GM21390 (cell line): ENCODE results near the gene CDKL1.
"Not testable (repeated sequence)": the region's sequence is repeated elsewhere in the genome, so short reads cannot be mapped to it uniquely, and the experiment has no call there.

Experiments used
- ATAC-seq: cut with Tn5 transposase; IDR thresholded peaks from one replicate; pipeline ENCODE4 v1.9.1; 2021; ENCODE audit not compliant: unreplicated experiment

Gene CDKL1

DNA sequence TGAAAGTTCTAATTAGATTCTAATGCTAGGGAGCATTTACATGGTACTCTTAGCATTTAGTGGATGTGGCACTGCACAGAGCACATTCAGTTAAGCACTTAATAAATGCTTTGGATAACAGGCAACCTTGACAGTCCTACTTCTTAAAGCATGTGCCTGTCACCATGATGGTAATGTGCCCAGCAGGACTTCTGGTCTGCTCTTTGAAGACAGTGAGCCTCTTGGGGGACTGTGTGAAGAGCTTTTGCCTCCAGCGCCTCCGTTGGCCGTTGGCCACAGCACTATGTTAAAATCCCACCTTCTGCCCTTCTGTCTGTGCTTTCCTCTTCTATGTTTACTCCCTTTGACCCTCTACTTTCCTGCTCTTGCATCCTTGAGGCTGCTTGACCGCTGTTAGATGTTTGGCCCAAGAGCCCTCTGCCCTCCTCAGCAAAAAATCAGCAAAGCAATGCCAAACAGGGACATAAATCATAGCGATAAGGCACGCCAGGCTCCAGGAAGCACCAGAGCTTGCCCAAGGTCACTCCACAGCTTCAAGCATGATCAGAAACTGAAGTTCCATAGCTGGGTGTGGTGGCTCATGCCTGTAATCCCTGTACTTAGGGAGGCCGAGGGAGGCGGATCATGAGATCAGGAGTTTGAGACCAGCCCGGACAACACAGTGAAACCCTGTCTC, 8.3 kb downstream of the CDKL1 start:
- no peak for ATAC-seq

DNA sequence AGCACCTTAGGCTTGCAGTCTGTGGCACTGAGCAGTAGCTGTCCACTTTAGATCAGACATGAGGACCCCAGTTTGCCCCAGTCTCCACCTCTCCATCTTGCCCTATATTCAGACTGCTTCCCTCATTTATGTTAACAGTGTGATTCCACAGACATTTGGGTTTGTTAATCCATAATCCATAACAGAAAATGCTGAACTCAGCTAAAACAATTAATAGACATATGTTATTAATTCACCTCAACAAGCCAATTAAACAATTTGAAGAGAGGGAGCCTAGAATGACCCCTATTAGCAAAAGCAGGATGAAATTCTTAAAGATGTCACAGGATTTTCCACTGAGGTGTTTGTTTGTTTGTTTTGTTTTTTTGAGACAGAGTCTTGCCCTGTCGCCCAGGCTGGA, 9.1 kb downstream of the CDKL1 start:
- ATAC-seq: no peak

GRCh38 chr14:50383618-50384225, 13.0 kb downstream of the CDKL1 start:
- no peak for ATAC-seq

DNA sequence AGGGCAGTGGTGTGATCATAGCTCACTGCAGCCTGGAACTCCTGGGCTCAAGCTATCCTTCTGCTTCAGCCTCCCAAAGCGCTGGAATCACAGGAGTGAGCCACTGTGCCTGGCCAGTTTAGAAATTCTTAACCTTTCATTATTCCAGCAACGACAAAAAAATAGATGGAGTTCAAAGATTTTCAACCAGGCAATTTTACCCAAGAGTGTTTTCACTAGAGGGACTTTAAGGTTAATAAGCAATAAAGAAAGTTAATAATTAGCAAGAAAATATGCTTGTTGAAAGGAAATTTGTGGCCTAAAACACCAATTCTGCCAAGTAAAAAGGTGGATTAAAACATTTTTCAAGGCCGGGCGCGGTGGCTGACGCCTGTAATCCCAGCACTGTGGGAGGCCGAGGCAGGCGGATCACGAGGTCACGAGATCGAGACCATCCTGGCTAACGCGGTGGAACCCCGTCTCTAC, 14.8 kb downstream of the CDKL1 start:
- no peak for ATAC-seq

DNA sequence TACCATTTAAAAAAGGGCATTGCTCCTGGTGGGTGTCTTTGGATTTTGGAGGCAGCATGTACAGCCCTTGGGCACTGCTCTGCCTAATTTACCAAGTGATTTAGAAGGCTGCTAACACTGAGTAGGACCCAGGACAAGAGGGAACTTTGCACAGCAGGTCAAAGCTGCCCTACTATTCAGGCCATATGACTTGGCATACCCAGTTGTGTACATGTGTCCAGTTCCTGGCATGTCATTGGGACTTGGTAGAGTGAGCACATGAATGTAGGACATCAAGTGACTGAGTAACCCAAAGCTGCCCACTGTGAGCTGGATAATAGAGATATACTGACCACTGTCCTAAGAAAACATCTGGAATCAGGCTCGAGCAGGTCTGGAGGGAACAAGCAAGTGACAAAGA, 15.7 kb downstream of the CDKL1 start:
- ATAC-seq: no peak

- no peak for ATAC-seq
These were observed 16.2 kb downstream of the CDKL1 start for GRCh38 chr14:50380455-50380854.

DNA sequence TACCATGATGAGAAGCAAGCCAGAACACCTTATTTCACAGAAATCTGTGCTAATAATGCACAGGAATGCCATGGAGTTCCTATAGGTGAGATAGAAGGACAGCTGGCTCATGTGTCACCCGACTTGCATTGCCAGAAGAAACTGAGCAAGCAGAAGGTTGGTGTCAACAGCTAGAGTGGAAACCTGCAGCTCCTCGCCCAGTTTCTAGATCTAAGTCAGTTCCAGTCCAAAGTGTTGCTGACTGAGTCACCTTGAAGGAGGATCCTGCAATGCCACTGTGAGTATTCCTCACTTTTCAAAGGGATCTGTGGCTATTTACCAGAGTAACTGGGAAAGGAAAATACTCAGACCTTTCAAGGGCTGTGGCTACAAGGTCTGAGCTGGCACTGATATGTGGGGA, 17.1 kb downstream of the CDKL1 start:
- no peak for ATAC-seq

GRCh38 chr14:50377550-50378085, 19.1 kb downstream of the CDKL1 start:
- ATAC-seq: no peak

- ATAC-seq: no peak
These were observed 20.9 kb downstream of the CDKL1 start for GRCh38 chr14:50375760-50376159.

DNA sequence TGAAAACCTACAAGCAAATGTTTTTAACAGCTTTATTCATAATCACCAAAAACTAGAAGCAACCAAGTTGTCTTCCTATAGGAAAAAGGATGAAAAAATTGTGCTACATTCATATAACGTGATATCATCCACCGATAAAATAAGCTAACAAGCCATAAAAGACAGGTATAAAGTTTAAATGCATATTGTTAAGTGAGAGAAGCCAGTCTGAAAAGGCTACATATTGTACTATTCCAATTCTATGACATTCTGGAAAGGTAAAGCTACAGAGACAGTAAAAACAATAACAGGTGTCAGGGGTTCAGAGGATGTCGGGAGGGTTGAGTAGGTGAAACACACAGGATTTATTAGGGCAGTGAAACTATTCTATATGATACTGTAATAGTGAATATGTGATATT, 22.7 kb downstream of the CDKL1 start:
- no peak for ATAC-seq

- ATAC-seq: no peak
These were observed 25.1 kb downstream of the CDKL1 start for GRCh38 chr14:50371546-50371945.

DNA sequence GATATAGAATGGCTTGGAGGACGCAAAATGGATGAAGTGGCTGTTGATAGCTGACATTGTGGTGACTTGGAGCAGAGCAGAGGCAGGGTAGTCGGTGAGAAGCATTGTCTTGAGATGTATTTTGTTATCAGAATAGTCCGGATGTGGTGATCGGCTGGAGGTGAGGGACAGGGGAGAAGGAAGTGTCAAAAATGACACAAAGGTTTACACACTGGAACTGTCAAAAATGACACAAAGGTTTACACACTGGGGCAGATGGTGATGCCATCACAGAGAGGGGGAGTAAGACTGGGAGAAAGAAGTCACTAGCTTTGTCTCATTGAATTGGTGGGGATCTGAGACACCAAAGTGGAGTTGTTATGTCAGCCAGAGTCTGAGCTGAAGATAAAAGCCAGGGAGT, 30.1 kb downstream of the CDKL1 start:
- no peak for ATAC-seq

GRCh38 chr14:50366115-50366514, 30.6 kb downstream of the CDKL1 start:
- ATAC-seq: no peak

DNA sequence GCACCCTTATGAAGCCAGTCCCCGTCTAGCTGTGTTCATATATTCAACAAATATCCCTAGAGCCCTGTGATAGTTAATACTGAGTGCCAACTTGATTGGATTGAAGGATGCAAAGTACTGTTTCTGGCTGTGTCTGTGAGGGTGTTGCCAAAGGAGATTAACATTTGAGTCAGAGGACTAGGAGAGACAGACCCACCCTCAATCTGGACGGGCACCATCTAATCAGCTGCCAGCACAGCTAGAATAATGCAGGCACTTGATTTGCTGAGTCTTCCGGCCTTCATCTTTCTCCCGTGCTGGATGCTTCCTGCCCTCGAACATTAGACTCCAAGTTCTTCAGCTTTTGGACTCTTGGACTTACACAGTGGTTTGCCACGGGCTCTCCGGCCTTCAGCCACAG, 31.1 kb downstream of the CDKL1 start:
- not testable (repeated sequence) for ATAC-seq

DNA sequence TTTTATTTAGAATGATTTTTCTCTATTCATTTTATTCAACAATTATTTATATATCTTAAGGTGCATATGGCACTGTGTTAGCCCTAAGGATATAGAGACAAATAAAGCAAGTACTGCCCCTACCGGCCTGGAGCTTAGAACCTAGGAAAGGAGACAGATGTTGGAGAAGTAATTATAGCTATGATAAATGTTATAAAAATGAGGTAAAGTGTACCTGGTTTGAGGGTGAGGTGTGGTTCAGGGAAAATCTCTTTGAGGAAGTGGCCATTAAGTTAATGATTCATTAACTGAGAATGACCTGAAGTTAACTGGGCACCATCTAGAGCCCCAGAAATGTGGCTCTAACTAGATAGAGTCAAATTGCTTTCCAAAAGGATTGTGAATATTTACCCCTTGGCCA, 31.9 kb downstream of the CDKL1 start:
- ATAC-seq: no peak

GRCh38 chr14:50363714-50364111, 33.0 kb downstream of the CDKL1 start:
- peak; percentile 98 for ATAC-seq

DNA sequence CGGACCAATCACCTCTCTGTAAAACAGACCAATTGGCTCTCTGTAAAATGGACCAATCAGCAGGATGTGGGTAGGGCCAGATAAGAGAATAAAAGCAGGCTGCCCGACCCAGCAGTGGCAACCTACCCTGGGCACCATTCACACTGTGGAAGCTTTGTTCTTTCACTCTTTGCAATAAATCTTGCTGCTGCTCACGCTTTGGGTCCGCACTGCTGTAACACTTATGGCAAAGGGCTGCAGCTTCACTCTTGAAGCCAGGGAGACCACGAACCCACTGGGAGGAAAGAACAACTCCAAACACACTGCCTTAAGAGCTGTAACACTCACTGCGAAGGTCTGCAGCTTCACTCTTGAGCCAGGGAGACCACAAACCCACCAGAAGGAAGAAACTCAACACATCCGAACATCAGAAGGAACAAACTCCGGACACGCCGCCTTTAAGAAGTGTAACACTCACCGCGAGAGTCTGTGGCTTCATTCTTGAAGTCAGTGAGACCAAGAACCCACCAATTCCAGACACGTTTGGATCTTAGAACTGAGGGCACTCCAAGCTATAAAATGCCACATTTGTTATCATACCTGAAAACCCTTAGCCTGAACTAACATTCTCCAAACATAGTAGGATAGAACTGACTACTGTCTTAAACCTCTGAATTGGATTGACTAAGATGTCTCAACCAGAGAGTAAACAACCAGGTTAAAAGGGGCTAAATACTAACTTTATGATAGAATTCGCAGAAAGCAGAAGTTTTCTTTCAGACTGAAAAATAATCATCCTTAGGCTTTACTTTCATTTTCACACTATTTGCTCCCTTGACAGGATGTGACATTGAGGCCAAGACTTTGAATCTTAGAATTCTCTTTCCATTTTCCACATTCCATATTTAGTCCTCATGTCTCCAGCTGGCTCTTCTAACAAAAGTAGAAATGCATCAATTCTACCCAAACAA, 33.6 kb downstream of the CDKL1 start:
- no peak for ATAC-seq

DNA sequence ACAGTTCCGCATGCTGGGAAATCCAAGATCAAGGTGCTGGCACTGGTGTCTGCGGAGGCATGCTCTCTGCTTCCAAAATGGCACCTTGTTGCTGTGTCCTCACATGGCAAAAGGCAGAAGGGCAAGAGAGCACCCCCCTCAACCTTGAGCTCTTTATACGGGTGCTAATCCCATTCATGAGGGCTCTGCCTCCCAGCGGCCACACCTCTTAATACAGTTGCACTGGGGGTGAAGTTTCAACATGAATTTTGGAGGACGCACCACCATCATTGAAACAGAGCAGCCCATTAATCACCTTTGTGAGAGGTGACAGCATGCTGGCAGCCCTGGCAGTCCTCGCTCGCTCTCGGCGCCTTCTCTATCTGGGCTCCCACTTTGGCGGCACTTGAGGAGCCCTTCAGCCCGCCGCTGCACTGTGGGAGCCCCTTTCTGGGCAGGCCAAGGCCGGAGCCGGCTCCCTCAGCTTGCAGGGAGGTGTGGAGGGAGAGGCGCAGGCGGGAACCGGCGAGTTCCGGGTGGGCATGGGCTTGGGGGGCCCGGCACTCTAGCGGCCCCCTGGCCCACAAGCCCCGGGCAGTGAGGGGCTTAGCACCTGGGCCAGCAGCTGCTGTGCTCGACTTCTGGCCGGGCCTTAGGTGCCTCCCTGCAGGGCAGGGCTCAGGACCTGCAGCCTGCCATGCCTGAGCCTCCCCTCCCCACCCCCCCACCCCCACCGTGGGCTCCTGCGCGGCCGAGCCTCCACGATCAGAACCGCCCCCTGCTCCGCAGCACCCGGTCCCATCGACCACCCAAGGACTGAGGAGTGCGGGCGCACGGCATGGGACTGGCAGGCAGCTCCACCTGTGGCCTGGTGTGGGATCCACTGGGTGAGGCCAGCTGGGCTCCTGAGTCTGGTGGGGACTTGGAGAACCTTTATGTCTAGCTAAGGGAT, 34.9 kb downstream of the CDKL1 start:
- ATAC-seq: not testable (repeated sequence)

- ATAC-seq: no peak
These were observed 35.8 kb downstream of the CDKL1 start for GRCh38 chr14:50360851-50361250.

GRCh38 chr14:50360093-50360492, 36.6 kb downstream of the CDKL1 start:
- no peak for ATAC-seq
